Measurements from ENCODE around the gene ARL6IP5.

ARL6IP5 gene

GRCh38 chr3:69121950-69122349 lies 37.2 kb downstream of the ARL6IP5 start:
- H3K4me3 ChIP-seq (IDR thresholded peaks at IDR 0.05; ENCODE audit: insufficient read depth, low read depth, low read length): no peak overlapping the region
- H3K4me1 ChIP-seq (ENCODE audit: low read depth, poor library complexity, severe bottlenecking): peaks cover 8% of the 10 kb centered on the region
- H4K20me1 ChIP-seq (ENCODE audit: insufficient read depth): no peaks in the 10 kb centered on the region
- no peak overlapping the region for H2AFZ ChIP-seq (ENCODE audit: low read depth)
- TF ChIP-seq CTCF (conservative IDR thresholded peaks at IDR 0.05; ENCODE audit: low read depth, low read length): no peak
- H3K27ac ChIP-seq: no peak overlapping the region
- no peaks in the 10 kb centered on the region for H3K27me3 ChIP-seq (ENCODE audit: insufficient read depth, low read depth)
- no peak overlapping the region for H3K9ac ChIP-seq
- no peaks in the 10 kb centered on the region for H3K36me3 ChIP-seq (ENCODE audit: insufficient read depth)
- no peaks in the 10 kb centered on the region for H3K79me2 ChIP-seq (ENCODE audit: insufficient read depth, low read depth)
- no peak overlapping the region for H3K4me2 ChIP-seq

GRCh38 chr3:69122403-69122802 lies 37.7 kb downstream of the ARL6IP5 start, which contains the start of gene LMOD3:
Gene LMOD3, minus strand, starts transcription at chr3:69122595. Its CDS starts 209 bp downstream, at chr3:69122386.
- Histone ChIP-seq H3K4me2 (no peak within 1 kb of the TSS), H3K27ac (no peak within 1 kb of the TSS), H4K20me1 (ENCODE audit: insufficient read depth) (no peaks in the 10 kb centered on the region), H3K79me2 (ENCODE audit: insufficient read depth, low read depth) (no peaks in the 10 kb centered on the region), H3K27me3 (ENCODE audit: insufficient read depth, low read depth) (no peaks in the 10 kb centered on the region), H3K4me3 (IDR thresholded peaks at IDR 0.05; ENCODE audit: insufficient read depth, low read depth, low read length) (no peak within 1 kb of the TSS), H3K9ac (no peak within 1 kb of the TSS), H2AFZ (ENCODE audit: low read depth) (peak within 1 kb of the TSS; percentile 44; the same call in 1 of the 2 replicates), H3K36me3 (ENCODE audit: insufficient read depth) (no peaks in the 10 kb centered on the region), H3K4me1 (ENCODE audit: low read depth, poor library complexity, severe bottlenecking) (peaks cover 8% of the 10 kb centered on the region)
- TF ChIP-seq CTCF (conservative IDR thresholded peaks at IDR 0.05; ENCODE audit: low read depth, low read length): no peak

GRCh38 chr3:69126216-69126615 lies 41.5 kb downstream of the ARL6IP5 start:
- no peak overlapping the region for H2AFZ ChIP-seq (ENCODE audit: low read depth)
- H3K27me3 ChIP-seq (ENCODE audit: insufficient read depth, low read depth): no peaks in the 10 kb centered on the region
- H3K4me3 ChIP-seq (IDR thresholded peaks at IDR 0.05; ENCODE audit: insufficient read depth, low read depth, low read length): no peak overlapping the region
- H3K36me3 ChIP-seq (ENCODE audit: insufficient read depth): no peaks in the 10 kb centered on the region
- no peak for TF ChIP-seq CTCF (conservative IDR thresholded peaks at IDR 0.05; ENCODE audit: low read depth, low read length)
- no peak overlapping the region for H3K4me2 ChIP-seq
- H3K79me2 ChIP-seq (ENCODE audit: insufficient read depth, low read depth): no peaks in the 10 kb centered on the region
- H3K9ac ChIP-seq: no peak overlapping the region
- H3K27ac ChIP-seq: no peak overlapping the region
- peaks cover 10% of the 10 kb centered on the region for H3K4me1 ChIP-seq (ENCODE audit: low read depth, poor library complexity, severe bottlenecking)
- H4K20me1 ChIP-seq (ENCODE audit: insufficient read depth): no peaks in the 10 kb centered on the region

- Histone ChIP-seq H3K27me3 (ENCODE audit: insufficient read depth, low read depth) (no peaks in the 10 kb centered on the region), H3K27ac (no peak overlapping the region), H4K20me1 (ENCODE audit: insufficient read depth) (no peaks in the 10 kb centered on the region), H2AFZ (ENCODE audit: low read depth) (no peak overlapping the region), H3K79me2 (ENCODE audit: insufficient read depth, low read depth) (no peaks in the 10 kb centered on the region), H3K4me1 (ENCODE audit: low read depth, poor library complexity, severe bottlenecking) (peaks cover 5% of the 10 kb centered on the region), H3K9ac (no peak overlapping the region), H3K4me2 (no peak overlapping the region), H3K36me3 (ENCODE audit: insufficient read depth) (no peaks in the 10 kb centered on the region), H3K4me3 (IDR thresholded peaks at IDR 0.05; ENCODE audit: insufficient read depth, low read depth, low read length) (no peak overlapping the region)
- TF ChIP-seq CTCF (conservative IDR thresholded peaks at IDR 0.05; ENCODE audit: low read depth, low read length): no peak
Measured at GRCh38 chr3:69126999-69127398, 42.3 kb downstream of the ARL6IP5 start.

All from KMS-11 (cell line).